Fibroblast of the aortic adventitia (primary cell): ENCODE measurements around the gene ZNF385B. TPM values are rescaled to one million over a fixed set of nuclear protein-coding genes. Genes with fewer than 3 reads are reported as not detected.

Experiments
- DNase-seq: peaks from one replicate; pipeline ENCODE4 v3.0.0-alpha.2; 2010; ENCODE audit warnings: low read depth
- H3K4me3 ChIP-seq: 2 replicates; pipeline ENCODE4 v1.5.1; 2011; ENCODE audit warnings: low read depth, mild to moderate bottlenecking, control low read depth, low read length, moderate library complexity
- CTCF ChIP-seq: IDR thresholded peaks from 2 replicates; pipeline ENCODE4 v1.5.1; 2011; ENCODE audit warnings: mild to moderate bottlenecking, low read length, control low read depth, inconsistent platforms; ENCODE audit not compliant: insufficient read depth
- total RNA-seq: library from RNA; depleted of rRNA; stranded (reverse); fragments of >200 nt; gene quantifications from 2 replicates; pipeline ENCODE4 v1.2.3, GENCODE V29; 2012; ENCODE audit warnings: low replicate concordance

ZNF385B gene
- total RNA-seq, 1 donor: 4.8 TPM

- no peak for DNase-seq
- no peak for TF ChIP-seq CTCF
- no peak overlapping the region for H3K4me3 ChIP-seq
These were observed 309.8 kb downstream of the ZNF385B start for GRCh38 chr2:179551539-179552045.

- TF ChIP-seq CTCF: no peak
- H3K4me3 ChIP-seq: no peak overlapping the region
- no peak for DNase-seq
These were observed 310.6 kb downstream of the ZNF385B start for GRCh38 chr2:179550849-179551248.

- H3K4me3 ChIP-seq: no peak overlapping the region
- no peak for DNase-seq
- TF ChIP-seq CTCF: no peak
These were observed 311.2 kb downstream of the ZNF385B start for GRCh38 chr2:179550214-179550613.

- no peak overlapping the region for H3K4me3 ChIP-seq
- no peak for DNase-seq
- no peak for TF ChIP-seq CTCF
These were observed 314.8 kb downstream of the ZNF385B start for GRCh38 chr2:179546656-179547055.

- H3K4me3 ChIP-seq: no peak overlapping the region
- no peak for DNase-seq
- no peak for TF ChIP-seq CTCF
These were observed 316.4 kb downstream of the ZNF385B start for GRCh38 chr2:179545024-179545423.

GRCh38 chr2:179543361-179543901 is 318.0 kb downstream of the ZNF385B start:
- DNase-seq: no peak

More at GRCh38 chr2:179543361-179543901, 318.0 kb downstream of the ZNF385B start:
- no peak overlapping the region for H3K4me3 ChIP-seq
- TF ChIP-seq CTCF: no peak
